SK-N-SH treated with all-trans-retinoic acid at 6 μM for 48 hours (cell line): ENCODE data around the gene DENND1C.

Experiments
- ATAC-seq: fragments of 200-7000 bp; cut with Tn5 transposase; 3 replicates; pipeline ENCODE4 v1.9.1; 2020; ENCODE audit warnings: mild to moderate bottlenecking, moderate library complexity
- ARNTL ChIP-seq: fragments of 450-650 bp; formaldehyde crosslinking; IDR thresholded peaks from 2 replicates; pipeline ENCODE4 v1.5.0; 2020; ENCODE audit warnings: low read depth, mild to moderate bottlenecking, moderate library complexity, borderline replicate concordance
- BACH2 ChIP-seq: fragments of 250-450 bp; sonication (Bioruptor Pico); IDR thresholded peaks from 2 replicates; pipeline ENCODE4 v1.9.0; 2021; ENCODE audit warnings: mild to moderate bottlenecking, borderline replicate concordance
- CREB5 ChIP-seq: fragments of 250-450 bp; sonication (Bioruptor Pico); IDR thresholded peaks from 2 replicates; pipeline ENCODE4 v1.5.1; 2020; ENCODE audit warnings: low read depth, mild to moderate bottlenecking, moderate library complexity
- CSDC2 ChIP-seq: fragments of 250-450 bp; sonication (Bioruptor Pico); IDR thresholded peaks from 2 replicates; pipeline ENCODE4 v1.5.0; 2020; ENCODE audit warnings: mild to moderate bottlenecking, moderate library complexity
- ESRRG ChIP-seq: fragments of 250-450 bp; sonication (Bioruptor Pico); IDR thresholded peaks from 2 replicates; pipeline ENCODE4 v1.6.1; 2021; ENCODE audit warnings: mild to moderate bottlenecking
- GLIS3 ChIP-seq: fragments of 250-450 bp; sonication (Bioruptor Pico); IDR thresholded peaks from 2 replicates; pipeline ENCODE4 v1.5.0; 2020; ENCODE audit warnings: mild to moderate bottlenecking, moderate library complexity
- ISL1 ChIP-seq: fragments of 250-450 bp; sonication (Bioruptor Pico); IDR thresholded peaks from 2 replicates; pipeline ENCODE4 v2.1.2; 2022; ENCODE audit warnings: mild to moderate bottlenecking, moderate library complexity
- OSR1 ChIP-seq: fragments of 250-450 bp; sonication (Bioruptor Pico); IDR thresholded peaks from 2 replicates; pipeline ENCODE4 v1.8.0; 2022; ENCODE audit warnings: moderate library complexity, mild to moderate bottlenecking, inconsistent platforms
- PPARA ChIP-seq: fragments of 250-450 bp; sonication (Bioruptor Pico); IDR thresholded peaks from 2 replicates; pipeline ENCODE4 v1.5.0; 2020; ENCODE audit warnings: mild to moderate bottlenecking, borderline replicate concordance
- RARB ChIP-seq: fragments of 250-450 bp; sonication (Bioruptor Pico); IDR thresholded peaks from 2 replicates; pipeline ENCODE4 v1.8.0; 2021; ENCODE audit warnings: mild to moderate bottlenecking, moderate library complexity
- SNAI2 ChIP-seq: fragments of 250-450 bp; sonication (Bioruptor Pico); IDR thresholded peaks from 2 replicates; pipeline ENCODE4 v1.5.0; 2020; ENCODE audit warnings: mild to moderate bottlenecking, moderate library complexity
- TCF4 ChIP-seq: fragments of 250-450 bp; sonication (Bioruptor Pico); IDR thresholded peaks from 2 replicates; pipeline ENCODE4 v1.8.0; 2021; ENCODE audit warnings: mild to moderate bottlenecking, moderate library complexity, borderline replicate concordance
- TOX ChIP-seq: fragments of 250-450 bp; sonication (Bioruptor Pico); IDR thresholded peaks from 2 replicates; pipeline ENCODE4 v1.8.0; 2021; ENCODE audit warnings: mild to moderate bottlenecking, moderate library complexity, borderline replicate concordance
- ZC3H10 ChIP-seq: fragments of 250-450 bp; sonication (Bioruptor Pico); IDR thresholded peaks from 2 replicates; pipeline ENCODE4 v1.5.1; 2021; ENCODE audit warnings: mild to moderate bottlenecking, moderate library complexity
- ZFP3 ChIP-seq: fragments of 250-450 bp; sonication (Bioruptor Pico); IDR thresholded peaks from 2 replicates; pipeline ENCODE4 v1.5.0; 2020; ENCODE audit warnings: mild to moderate bottlenecking, moderate library complexity
- ZFP30 ChIP-seq: fragments of 450-650 bp; formaldehyde crosslinking; IDR thresholded peaks from 2 replicates; pipeline ENCODE4 v1.5.0; 2022; ENCODE audit warnings: mild to moderate bottlenecking, moderate library complexity
- ZNF565 ChIP-seq: fragments of 450-650 bp; formaldehyde crosslinking; conservative IDR thresholded peaks from 2 replicates; pipeline ENCODE4 v1.5.0; 2020; ENCODE audit warnings: low read depth, mild to moderate bottlenecking, moderate library complexity
- TF ChIP-seq, protein P1 (sequence below): fragments of 250-450 bp; sonication (Bioruptor Pico); IDR thresholded peaks from 2 replicates; pipeline ENCODE4 v1.5.1; 2021; ENCODE audit warnings: mild to moderate bottlenecking, moderate library complexity
- TF ChIP-seq, protein P2 (sequence below): fragments of 250-450 bp; sonication (Bioruptor Pico); IDR thresholded peaks from 2 replicates; pipeline ENCODE4 v1.5.0; 2020; ENCODE audit warnings: mild to moderate bottlenecking, moderate library complexity
- TF ChIP-seq, protein P3 (sequence below): fragments of 250-450 bp; sonication (Bioruptor Pico); IDR thresholded peaks from 2 replicates; pipeline ENCODE4 v1.8.0; 2020; ENCODE audit warnings: mild to moderate bottlenecking, moderate library complexity, borderline replicate concordance

DENND1C gene

DNA sequence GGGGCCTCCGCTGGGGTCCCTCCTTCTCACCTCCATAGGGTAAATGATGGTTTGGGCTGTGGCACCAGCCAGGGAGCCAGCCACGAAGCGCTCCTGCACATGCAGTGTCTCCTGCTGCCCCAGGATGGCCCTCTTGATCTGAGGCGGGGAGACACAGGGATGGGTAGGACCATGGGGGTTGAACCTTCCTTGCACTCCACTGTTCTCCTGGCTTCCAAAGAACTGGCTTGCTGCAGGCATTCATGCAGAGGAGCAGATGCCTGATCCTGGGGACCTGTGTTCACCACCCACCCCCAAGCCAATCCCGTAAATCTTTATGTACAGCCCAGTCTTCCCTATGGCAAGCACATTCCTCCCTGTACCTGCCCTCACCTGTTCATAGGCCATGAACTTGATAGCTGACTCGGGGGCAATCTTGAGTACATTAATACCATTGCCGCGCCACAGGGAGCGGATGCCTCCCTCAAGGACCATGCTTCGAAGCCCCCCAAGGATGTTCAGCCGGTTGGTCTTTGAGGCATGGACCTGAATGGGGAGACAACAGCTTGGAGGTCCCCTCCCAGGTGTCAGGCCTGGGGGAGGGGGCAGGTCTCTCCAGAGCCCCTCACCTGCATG is 27.5 kb downstream of the DENND1C start:
- TF ChIP-seq, protein P1, sequence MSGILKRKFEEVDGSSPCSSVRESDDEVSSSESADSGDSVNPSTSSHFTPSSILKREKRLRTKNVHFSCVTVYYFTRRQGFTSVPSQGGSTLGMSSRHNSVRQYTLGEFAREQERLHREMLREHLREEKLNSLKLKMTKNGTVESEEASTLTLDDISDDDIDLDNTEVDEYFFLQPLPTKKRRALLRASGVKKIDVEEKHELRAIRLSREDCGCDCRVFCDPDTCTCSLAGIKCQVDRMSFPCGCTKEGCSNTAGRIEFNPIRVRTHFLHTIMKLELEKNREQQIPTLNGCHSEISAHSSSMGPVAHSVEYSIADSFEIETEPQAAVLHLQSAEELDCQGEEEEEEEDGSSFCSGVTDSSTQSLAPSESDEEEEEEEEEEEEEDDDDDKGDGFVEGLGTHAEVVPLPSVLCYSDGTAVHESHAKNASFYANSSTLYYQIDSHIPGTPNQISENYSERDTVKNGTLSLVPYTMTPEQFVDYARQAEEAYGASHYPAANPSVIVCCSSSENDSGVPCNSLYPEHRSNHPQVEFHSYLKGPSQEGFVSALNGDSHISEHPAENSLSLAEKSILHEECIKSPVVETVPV (CRISPR knock-in tag), result no peak
- TF ChIP-seq SNAI2 (CRISPR knock-in tag), result no peak
- TF ChIP-seq BACH2, result no peak
- TF ChIP-seq, protein P2, sequence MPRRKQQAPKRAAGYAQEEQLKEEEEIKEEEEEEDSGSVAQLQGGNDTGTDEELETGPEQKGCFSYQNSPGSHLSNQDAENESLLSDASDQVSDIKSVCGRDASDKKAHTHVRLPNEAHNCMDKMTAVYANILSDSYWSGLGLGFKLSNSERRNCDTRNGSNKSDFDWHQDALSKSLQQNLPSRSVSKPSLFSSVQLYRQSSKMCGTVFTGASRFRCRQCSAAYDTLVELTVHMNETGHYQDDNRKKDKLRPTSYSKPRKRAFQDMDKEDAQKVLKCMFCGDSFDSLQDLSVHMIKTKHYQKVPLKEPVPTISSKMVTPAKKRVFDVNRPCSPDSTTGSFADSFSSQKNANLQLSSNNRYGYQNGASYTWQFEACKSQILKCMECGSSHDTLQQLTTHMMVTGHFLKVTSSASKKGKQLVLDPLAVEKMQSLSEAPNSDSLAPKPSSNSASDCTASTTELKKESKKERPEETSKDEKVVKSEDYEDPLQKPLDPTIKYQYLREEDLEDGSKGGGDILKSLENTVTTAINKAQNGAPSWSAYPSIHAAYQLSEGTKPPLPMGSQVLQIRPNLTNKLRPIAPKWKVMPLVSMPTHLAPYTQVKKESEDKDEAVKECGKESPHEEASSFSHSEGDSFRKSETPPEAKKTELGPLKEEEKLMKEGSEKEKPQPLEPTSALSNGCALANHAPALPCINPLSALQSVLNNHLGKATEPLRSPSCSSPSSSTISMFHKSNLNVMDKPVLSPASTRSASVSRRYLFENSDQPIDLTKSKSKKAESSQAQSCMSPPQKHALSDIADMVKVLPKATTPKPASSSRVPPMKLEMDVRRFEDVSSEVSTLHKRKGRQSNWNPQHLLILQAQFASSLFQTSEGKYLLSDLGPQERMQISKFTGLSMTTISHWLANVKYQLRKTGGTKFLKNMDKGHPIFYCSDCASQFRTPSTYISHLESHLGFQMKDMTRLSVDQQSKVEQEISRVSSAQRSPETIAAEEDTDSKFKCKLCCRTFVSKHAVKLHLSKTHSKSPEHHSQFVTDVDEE (CRISPR knock-in tag), result no peak
- TF ChIP-seq ESRRG (CRISPR knock-in tag), result no peak
- no peak for TF ChIP-seq ISL1 (CRISPR knock-in tag)
- no peak for TF ChIP-seq CREB5
- TF ChIP-seq CSDC2 (CRISPR knock-in tag), result no peak
- TF ChIP-seq, all 23 proteins: peak for 0
- no peak for ATAC-seq

DNA sequence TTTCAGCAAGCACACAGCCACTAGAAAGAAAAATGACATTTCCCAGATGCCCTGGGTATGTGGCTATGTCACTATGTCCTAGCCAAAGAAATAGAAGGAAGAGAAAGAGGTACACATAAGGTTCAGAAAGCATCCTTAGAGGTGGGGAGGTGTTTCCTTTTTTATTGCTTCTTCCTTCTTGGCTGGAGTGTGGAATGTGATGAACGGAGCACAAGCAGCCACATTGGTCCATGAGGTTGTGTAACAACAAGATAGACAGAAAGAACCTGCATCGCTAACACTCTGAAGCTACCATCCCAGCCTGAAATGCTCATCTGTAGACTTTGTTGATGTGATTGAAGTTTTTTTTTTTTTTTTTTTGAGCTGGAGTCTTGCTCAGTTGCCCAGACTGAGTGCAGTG is 28.7 kb downstream of the DENND1C start:
- ATAC-seq, result no peak
- TF ChIP-seq CSDC2 (CRISPR knock-in tag) (no peak), RARB (CRISPR knock-in tag) (no peak)
- TF ChIP-seq, protein P3, sequence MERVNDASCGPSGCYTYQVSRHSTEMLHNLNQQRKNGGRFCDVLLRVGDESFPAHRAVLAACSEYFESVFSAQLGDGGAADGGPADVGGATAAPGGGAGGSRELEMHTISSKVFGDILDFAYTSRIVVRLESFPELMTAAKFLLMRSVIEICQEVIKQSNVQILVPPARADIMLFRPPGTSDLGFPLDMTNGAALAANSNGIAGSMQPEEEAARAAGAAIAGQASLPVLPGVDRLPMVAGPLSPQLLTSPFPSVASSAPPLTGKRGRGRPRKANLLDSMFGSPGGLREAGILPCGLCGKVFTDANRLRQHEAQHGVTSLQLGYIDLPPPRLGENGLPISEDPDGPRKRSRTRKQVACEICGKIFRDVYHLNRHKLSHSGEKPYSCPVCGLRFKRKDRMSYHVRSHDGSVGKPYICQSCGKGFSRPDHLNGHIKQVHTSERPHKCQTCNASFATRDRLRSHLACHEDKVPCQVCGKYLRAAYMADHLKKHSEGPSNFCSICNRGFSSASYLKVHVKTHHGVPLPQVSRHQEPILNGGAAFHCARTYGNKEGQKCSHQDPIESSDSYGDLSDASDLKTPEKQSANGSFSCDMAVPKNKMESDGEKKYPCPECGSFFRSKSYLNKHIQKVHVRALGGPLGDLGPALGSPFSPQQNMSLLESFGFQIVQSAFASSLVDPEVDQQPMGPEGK (CRISPR knock-in tag), result no peak

DNA sequence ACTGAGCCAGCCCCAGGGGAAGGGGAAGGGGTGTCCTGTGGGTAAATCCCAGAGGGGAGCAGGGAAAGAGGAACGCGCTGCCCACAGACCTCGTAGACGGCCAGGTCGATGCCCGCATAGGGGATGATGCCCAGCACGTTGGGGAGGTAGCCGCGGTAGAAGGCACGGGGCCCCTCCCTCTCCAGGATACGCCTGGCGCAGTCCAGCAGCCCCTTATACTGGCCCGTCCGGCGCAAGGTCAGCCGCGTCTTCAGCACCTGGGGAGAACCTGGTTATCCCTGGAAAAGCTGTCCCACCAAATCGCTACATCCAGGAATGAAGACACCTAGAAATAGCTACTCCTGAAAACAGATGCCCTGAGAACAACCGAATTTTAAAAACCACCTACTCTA is 29.4 kb downstream of the DENND1C start:
- no peak for ATAC-seq
- TF ChIP-seq SNAI2 (CRISPR knock-in tag), result no peak
- no peak for TF ChIP-seq TOX (CRISPR knock-in tag)
- no peak for TF ChIP-seq PPARA
- no peak for TF ChIP-seq ZFP30 (CRISPR knock-in tag)
- TF ChIP-seq, protein P1 (CRISPR knock-in tag), result no peak
- TF ChIP-seq TCF4 (CRISPR knock-in tag), result no peak
- TF ChIP-seq OSR1 (CRISPR knock-in tag), result no peak
- no peak for TF ChIP-seq CREB5
- no peak for TF ChIP-seq ZFP3 (CRISPR knock-in tag)
- TF ChIP-seq ESRRG (CRISPR knock-in tag), result no peak
- TF ChIP-seq ZC3H10 (CRISPR knock-in tag), result no peak

DNA sequence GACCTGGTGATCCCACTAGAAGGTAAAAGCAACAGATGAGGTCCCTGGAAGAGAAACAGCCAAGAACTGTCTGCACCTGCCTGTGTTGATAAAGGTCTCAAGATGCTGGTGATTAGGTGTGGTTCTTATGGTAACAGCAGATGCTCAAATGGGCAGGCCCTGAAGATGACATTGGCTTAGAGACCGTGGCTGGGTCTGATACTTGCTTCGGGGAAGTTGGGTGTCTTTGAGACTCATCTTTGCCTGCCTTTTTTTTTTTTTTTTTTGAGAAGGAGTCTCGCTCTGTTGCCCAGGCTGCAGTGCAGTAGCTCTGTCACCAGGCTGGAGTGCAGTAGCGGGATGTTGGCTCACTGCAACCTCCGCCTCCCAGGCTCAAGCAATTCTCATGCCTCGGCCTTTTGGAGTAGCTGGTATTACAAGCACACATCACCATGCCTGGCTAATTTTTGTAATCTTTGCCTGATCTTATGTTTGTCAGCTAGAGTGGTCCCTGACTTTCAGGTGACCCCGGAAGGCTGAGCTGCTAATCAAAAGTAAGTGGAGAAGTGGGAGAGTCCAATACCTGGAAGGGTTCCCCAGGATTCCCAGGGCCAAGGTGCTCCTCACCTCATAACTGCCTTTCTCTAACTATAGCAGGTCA is 29.9 kb downstream of the DENND1C start:
- ATAC-seq, result no peak
- TF ChIP-seq, protein P3 (CRISPR knock-in tag), result no peak
- TF ChIP-seq ZNF565 (CRISPR knock-in tag) (no peak), ARNTL (CRISPR knock-in tag) (no peak), SNAI2 (CRISPR knock-in tag) (no peak), ZC3H10 (CRISPR knock-in tag) (no peak), GLIS3 (CRISPR knock-in tag) (no peak), OSR1 (CRISPR knock-in tag) (no peak)
- TF ChIP-seq, protein P2 (CRISPR knock-in tag), result no peak
